Choroid plexus epithelial cell (primary cell): ENCODE measurements around the gene PDSS2.
"Not testable (repeated sequence)": the region's sequence is repeated elsewhere in the genome, so short reads cannot be mapped to it uniquely, and the experiment has no call there.

Source experiments
- DNase-seq: peaks from one replicate; pipeline ENCODE4 v3.0.0-alpha.2; 2010; ENCODE audit warnings: low read depth
- H3K4me3 ChIP-seq: 2 replicates; pipeline ENCODE4 v1.5.1; 2011; ENCODE audit warnings: low read depth, mild to moderate bottlenecking, control low read depth, low read length, moderate library complexity
- TF ChIP-seq, protein P1 (sequence below): conservative IDR thresholded peaks from 2 replicates; pipeline ENCODE4 v1.5.1; 2011; ENCODE audit warnings: low read depth, mild to moderate bottlenecking, control low read depth, inconsistent platforms, low read length, moderate library complexity

The PDSS2 gene

DNA sequence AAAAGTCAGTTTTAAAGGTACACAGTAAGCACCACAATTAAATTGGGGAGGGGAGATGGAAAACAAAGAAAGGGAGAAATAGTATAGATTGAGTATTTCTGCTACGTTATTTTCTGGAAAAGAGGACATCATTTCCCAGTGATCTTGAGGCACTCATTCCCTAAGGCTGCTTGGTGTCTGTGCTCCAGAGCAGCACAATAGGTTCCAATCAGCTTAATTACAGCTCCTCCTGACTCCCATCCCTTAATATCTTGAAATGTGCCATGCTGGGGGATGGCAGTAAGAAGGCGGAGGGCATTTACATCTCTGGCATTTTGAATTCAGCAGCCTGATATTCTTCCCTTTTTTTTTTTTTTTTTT lies 304.6 kb downstream of the PDSS2 start:
- TF ChIP-seq, protein P1, sequence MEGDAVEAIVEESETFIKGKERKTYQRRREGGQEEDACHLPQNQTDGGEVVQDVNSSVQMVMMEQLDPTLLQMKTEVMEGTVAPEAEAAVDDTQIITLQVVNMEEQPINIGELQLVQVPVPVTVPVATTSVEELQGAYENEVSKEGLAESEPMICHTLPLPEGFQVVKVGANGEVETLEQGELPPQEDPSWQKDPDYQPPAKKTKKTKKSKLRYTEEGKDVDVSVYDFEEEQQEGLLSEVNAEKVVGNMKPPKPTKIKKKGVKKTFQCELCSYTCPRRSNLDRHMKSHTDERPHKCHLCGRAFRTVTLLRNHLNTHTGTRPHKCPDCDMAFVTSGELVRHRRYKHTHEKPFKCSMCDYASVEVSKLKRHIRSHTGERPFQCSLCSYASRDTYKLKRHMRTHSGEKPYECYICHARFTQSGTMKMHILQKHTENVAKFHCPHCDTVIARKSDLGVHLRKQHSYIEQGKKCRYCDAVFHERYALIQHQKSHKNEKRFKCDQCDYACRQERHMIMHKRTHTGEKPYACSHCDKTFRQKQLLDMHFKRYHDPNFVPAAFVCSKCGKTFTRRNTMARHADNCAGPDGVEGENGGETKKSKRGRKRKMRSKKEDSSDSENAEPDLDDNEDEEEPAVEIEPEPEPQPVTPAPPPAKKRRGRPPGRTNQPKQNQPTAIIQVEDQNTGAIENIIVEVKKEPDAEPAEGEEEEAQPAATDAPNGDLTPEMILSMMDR, result no peak

DNA sequence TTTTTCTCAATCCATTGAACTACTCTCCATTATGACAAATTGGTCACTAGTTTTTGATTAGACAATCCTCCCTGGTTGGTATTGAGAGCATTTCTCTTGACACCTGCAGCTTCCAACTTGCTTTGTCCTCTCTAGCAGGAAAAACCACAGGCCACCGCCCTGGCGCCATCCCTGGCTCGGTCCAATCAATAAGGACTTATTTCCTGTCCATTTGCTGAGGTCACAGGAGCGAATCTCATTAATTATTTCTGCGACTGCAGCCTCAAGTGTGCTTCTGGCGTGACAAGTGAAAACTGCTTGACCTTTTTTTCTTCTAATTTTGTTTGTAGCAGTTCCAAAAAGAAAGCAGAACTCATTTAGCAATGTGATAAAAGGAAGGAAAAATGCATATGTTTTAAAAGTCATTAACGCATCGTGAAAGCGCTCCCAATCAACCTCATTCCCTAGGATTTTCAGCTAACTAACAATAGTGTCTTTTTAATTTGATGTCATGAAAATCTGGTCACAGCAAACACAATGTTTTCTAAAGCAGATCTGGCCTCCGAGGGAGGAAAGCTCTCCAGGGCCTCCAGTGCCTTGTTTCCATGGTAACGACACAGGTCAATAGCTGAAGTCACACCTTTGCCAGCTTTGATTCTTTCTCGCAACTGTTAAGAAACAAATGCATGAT lies 305.1 kb downstream of the PDSS2 start:
- no peak overlapping the region for H3K4me3 ChIP-seq
- TF ChIP-seq, protein P1, result no peak
- no peak for DNase-seq

More for the DNA sequence above, 304.6 kb downstream of the PDSS2 start:
- DNase-seq, result no peak
- no peak overlapping the region for H3K4me3 ChIP-seq

GRCh38 chr6:107152638-107153430 lies 306.5 kb downstream of the PDSS2 start:
- H3K4me3 ChIP-seq, result no peak overlapping the region
- DNase-seq, result peak; percentile 83
- TF ChIP-seq, protein P1, result no peak

GRCh38 chr6:107144666-107145065 lies 314.7 kb downstream of the PDSS2 start:
- TF ChIP-seq, protein P1, result no peak
- DNase-seq, result no peak
- H3K4me3 ChIP-seq, result no peak overlapping the region

DNA sequence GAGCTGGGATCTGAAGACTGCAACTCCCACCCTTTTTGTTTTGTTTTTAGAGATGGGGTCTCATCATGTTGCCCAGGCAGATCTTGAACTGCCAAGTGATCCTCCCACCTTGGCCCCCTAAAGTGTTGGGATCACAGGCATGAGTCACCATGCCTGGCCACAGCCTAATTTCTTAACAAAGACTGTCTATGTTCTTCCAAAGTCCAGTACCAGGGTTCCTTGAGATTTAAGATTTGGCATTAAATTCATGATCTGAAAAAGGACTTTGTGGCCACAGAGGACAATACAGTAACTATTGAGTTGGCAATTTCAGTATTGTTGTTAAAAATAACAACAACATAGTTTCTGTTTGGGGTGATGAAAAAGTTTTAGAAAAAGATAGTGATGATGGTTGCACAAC lies 315.4 kb downstream of the PDSS2 start:
- TF ChIP-seq, protein P1, result no peak
- no peak for DNase-seq
- H3K4me3 ChIP-seq, result no peak overlapping the region

- DNase-seq, result no peak
- TF ChIP-seq, protein P1, result no peak
- H3K4me3 ChIP-seq, result no peak overlapping the region
Measured at GRCh38 chr6:107140581-107140980, 318.8 kb downstream of the PDSS2 start.

GRCh38 chr6:107136324-107136723 lies 323.0 kb downstream of the PDSS2 start:
- not testable (repeated sequence) for DNase-seq, H3K4me3 ChIP-seq

DNA sequence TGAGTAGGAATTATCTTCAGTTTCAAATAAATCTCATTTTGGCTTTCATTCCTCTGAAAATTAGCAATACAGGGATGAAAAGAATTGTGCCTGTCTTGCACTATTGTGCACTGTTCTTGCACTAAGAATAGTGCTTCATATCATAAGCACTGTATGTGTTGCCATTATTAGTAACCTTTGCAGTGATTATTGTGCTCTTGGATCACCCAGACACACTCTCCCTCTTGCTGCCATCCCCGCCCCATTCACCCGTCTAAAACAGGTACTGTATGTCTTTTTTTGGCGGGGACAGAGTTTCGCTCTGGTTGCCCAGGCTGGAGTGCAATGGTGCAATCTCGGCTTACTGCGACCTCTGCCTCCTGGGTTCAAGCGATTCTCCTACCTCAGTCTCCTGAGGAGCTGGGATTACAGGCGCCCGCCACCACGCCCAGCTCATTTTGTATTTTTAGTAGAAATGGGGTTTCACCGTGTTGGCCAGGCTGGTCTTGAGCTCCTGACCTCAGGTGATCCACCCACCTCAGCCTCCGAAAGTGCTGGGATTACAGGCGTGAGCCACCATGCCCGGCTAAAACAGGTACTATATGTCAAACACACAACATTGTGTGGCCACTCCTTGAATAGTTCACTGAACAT lies 324.2 kb downstream of the PDSS2 start:
- H3K4me3 ChIP-seq, DNase-seq: not testable (repeated sequence)
